Measurements from ENCODE around the gene AFAP1L2.

- no peak for TF ChIP-seq CTCF (IDR thresholded peaks at IDR 0.05; ENCODE audit: low read length)
- no peak for TF ChIP-seq EZH2phosphoT487 (IDR thresholded peaks at IDR 0.05; ENCODE audit: low read length)
- TF ChIP-seq EZH2 (optimal IDR thresholded peaks at IDR 0.05; ENCODE audit: low read depth, low read length) = no peak
Measured at GRCh38 chr10:114352653-114353298, 51.5 kb downstream of the AFAP1L2 start.
